IPS DF 4.7 (cell line): ENCODE results near the gene ST8SIA5.

Experiments used
- DNase-seq: peaks from one replicate; pipeline ENCODE4 v3.0.0-alpha.2; 2013; ENCODE audit warnings: low spot score; ENCODE audit errors: extremely low read depth

Gene ST8SIA5

DNA sequence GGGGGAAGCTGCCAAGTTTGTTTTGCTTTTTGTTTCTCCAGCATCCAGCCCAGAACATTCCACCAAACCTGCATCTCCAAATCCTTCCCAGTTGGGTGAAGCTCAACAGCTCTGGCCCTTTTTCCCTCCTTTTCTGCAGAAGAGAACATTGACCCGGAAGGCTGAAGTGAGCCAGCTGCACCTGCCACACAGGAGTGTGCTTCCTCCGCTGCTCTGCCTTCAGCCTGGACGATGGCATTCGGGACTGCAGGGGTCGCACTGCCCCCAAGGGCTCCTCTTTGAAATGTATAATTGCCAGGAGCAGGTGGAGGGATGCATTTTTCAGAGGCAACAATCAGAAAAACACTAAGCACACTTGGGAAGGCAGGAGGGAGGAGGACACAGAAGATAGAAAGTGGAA is 41.8 kb downstream of the ST8SIA5 start:
- DNase-seq, result no peak

DNA sequence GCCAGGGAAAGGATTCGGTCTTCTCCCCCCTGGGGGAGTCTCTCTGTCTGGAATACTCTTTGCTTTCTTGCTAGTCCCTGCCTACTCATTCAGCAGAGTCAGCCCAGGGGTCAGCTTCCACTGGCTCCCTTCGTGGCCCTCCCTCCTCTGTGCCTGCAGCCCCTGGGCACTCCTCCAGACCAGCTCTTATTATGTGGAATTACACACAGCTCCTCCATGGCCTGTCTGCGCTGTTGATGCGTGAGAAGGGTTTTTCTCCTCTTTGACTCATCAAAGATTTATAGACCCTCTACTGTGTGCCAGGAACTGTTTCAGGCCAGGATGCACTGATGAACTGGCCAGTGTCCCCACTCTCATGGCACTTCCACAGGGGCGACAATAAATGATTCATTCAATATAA is 44.4 kb downstream of the ST8SIA5 start:
- DNase-seq, result no peak

DNA sequence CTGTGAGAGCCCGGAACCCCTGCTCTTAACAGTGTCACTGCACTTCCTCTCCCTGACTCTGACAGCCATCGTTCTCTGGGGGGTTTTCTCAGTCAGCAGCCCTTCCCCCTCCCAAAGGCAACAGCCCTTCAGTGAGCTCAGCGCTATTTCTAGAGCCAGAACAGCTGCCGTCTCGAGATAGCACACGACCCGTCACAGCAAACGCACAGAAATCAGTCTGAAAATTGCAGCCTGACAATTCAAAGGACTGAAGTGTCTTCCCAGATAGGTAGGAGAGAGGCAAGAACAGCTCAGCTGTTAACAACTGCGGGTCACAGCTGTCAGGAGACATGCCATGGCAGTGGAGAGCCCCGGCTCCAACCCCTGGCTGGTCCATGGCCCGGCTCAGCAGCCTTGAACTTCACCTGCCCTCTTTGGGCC is 45.4 kb downstream of the ST8SIA5 start:
- DNase-seq, result no peak

DNA sequence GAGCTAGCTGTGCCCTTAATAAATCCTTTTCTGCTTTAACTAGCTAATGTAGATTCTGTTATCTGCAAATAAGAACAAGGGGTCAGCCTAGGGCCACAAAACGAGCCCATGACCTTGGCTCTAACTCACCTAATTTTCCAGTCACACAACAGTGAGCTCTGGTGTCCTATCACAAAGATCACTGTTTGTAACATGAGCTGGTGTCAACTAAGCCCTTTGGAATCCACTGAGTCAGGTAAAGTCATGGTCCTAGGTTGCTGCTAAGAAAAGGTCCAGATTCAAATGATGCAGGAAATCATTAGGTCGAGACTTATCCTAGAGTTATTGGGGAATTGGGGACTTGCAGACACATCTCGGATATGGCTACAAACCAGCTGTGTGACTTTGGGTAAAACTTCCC is 49.9 kb downstream of the ST8SIA5 start:
- DNase-seq, result no peak

GRCh38 chr18:46705521-46705920 is 51.3 kb downstream of the ST8SIA5 start:
- DNase-seq, result no peak

DNA sequence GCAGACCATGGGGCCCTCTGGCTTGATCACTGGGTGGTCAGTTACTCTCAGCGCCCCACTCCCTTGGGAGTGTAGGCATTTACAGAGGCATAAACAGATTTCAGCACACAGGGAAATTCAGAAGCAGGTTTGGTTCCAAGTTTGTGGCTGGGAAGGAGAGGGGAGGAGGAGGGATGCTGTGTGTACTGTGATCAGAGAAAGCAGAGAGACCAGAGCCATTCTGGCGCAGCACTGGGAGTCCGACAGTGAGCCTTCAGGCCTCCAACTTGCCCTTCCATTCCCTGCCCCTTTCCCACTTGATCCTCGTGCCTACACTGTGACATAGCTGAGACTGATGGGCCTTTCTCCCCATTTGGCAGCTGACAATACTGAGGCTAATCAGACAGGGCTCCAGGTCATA is 52.0 kb downstream of the ST8SIA5 start:
- DNase-seq, result no peak

DNA sequence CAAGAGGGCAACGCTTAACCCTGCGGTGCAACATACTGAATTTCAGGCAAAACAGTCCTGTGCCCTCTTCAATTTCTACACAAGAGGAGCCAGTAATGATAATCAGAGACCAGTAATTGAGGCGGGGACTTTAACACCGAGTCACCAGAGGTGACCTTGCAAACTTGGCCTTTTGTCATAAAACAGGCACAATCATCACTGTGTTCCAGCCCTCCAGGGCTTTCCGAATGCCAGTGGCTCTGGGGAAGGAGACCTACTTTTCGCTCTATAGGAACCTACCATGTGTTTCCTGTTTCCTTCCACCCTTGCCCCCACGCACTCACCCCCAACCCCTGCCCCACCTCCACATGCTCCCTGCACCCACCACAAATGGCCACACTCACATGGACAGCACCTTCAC is 52.7 kb downstream of the ST8SIA5 start:
- no peak for DNase-seq

DNA sequence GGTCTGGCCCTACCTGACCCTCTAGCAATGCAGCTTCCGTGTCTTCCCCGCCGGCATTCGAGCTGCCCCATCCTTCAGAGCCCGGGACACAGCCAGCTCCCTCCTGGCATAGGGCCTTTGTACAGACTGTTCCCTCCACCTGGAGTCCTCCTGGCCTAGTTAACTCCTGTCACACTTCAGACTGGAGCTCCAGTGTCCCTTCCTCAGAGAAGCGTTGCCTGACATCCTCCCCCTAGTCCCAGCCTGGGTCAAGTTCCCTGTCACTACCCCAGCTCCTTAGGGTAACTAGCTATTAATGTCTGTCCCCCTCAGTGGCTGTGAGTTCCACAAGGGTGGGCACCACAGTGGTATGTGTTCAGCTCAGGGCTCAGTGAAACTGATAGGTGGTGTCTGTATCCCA is 54.4 kb downstream of the ST8SIA5 start:
- no peak for DNase-seq

DNA sequence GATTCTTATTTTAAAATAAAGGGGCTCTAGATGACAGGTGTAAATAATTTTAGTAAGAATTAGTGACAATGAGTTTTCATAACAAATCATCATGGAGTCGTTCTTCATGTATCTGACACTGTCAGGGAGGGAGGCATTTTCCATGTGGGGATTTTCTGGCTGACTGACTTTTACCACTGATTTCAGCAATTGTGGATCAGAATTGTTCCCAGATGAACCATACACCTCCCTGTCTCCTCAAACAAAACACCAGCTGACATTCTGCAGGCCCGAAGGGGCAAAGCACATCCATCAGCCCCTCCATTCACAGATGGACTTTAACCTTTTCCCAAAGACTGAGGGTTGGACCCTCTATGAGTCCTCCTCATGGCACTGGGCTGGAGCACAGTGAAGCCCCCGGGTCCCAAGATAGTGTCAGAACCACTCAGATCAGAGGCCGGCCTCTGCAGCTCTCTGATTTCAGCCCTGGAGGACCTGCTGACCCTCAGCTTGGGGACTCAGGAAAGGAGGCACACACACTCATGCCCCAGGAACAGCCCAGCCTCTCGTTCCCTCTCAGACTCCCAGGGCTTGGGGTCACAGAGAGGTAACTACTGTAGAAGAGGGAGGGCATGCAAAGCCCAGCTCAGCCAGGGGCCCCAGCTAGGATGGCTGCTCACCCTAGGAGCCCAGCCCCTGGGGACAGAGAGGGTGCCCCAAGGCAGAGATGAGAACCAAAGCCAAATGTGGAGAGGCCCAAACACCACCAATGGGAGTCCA is 56.6 kb downstream of the ST8SIA5 start:
- no peak for DNase-seq

GRCh38 chr18:46696702-46697101 is 60.2 kb downstream of the ST8SIA5 start:
- DNase-seq, result no peak

- DNase-seq, result no peak
Observed at GRCh38 chr18:46696268-46696667, 60.6 kb downstream of the ST8SIA5 start.

GRCh38 chr18:46693996-46694395 is 62.9 kb downstream of the ST8SIA5 start:
- no peak for DNase-seq

GRCh38 chr18:46688853-46689525 is 67.9 kb downstream of the ST8SIA5 start:
- DNase-seq, result no peak

DNA sequence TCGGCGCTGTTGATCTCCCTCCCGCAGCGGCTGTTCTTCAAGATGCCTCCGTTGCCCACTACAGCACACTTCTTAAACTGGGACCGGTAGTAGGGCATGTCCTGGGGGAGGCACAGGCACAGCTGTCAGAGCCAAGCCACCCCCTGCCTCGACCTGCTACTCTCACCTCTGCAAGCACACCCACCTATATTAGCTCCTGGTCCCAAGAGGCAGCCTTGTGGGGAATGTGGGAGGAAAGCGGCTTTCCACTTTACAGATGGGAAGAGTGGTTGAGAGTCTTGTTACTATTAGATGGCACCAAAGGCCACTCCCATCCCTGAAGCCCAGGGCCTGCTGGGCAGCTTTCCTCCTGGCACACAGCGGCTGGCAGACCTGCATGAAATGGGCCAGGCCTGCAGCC is 70.7 kb downstream of the ST8SIA5 start:
- no peak for DNase-seq

DNA sequence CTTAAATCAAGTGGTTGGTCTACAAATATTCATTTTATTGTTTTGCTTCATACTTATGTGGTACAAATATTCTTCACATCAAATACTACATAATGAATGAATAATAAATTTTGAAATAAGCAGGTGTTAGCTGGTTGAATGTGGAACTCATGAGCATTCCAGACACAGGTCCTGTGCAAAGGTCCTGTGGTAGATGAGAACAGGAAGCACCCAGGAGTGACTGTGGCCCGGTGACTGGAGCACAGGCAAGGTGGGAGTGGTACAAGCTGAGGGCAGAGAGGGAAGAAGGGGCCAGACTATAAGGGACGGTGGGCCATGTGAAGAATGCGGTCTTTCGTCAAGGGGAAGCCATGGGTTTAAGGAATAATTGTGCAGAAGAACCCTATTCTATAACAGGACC is 73.6 kb downstream of the ST8SIA5 start:
- no peak for DNase-seq

DNA sequence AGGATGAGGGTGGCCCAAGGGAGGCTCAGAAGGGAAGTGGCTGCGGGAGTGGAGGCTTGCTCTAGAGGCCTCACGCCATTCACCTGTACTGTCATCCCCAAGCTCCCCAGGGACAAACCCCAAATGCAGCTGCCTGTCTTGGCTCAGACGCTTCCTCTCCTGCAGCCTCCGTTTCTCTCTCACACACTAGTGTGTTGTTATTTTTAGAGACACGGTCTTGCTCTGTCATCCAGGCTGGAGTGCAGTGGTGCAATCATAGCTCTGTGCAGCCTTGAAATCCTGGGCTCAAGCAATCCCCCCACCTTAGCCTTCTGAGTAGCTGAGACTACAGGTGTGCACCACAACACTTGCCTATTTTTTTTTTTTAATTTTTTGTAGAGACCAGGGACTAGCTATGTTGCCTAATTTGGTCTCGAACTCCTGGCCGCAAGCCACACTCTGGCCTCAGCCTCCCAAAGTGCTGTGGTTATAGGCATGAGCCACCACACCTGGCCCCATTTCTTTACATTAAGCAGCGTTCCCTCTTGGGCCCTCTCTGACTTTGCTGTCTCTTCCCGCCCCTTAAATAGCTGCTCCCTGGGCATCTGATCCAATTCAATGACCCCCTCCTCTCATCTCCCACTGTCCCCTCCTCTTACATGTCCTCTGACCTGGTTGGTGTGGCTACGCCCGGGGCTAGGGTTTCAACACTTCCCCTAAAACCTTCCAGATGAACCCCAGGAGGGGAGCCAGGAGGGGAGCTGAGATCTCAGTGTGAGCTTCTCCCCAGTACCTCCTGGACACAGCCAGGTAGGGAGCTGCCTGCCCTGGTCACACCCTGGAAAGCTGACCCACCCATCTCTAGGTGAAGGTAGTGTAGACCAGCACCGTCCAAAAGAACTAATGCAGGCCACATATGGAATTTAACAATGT is 75.8 kb downstream of the ST8SIA5 start:
- DNase-seq, result no peak

DNA sequence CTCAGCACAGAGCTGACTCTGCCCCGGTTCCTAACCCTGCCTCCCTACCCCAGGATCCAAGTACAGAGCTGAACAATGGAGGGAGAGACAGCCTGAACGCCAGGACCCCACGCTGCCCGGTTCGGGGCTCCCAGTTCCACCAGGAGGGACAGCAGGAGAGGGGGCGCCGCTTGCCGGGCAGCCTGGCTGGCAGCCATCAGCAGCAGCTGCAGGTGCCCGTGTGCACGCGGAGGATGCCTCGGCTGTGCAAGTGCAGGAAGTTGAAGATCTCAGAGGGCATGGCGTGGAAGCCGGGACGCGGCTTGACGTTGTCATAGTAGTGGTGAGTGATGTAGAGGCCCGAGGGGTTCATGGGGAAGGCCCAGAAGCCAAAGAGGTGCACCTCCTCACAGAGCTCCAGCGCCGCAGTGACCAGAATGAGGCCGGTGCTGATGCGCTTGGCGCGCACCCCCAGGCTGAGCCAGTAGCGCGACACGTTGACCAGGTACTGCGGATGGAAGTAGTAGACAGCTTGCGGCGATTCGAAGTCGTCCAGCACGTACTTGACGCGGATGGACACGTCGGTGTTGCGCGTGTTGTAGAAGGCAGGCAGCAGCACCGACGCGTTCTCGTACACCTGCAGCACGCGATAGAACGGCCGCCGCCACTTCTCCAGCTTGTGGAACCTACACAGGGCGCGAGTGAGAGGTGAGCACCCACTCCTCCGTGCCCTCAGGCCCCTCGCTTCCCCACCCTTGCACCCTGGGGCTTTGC is 76.8 kb downstream of the ST8SIA5 start:
- DNase-seq, result no peak

GRCh38 chr18:46678785-46679399 is 78.0 kb downstream of the ST8SIA5 start:
- DNase-seq, result no peak

DNA sequence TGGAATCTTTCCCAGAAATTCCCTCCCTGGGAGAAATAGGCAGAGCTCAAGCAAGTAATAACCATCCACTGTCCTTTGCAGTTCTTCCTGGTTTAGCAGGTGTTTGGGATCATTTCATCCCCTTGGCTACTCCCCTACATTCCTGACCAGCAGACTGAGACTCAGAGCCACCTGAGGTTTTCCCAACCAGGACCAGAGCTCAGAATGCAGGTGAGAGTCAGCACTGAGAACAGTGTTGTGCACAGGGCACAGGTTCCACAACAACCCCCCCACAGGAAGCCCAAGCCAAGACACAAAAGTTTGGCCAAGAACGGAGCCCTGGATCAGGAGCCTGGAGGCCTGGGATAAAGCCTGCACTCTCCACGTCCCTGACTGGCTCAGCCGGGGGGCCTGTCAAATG is 78.8 kb downstream of the ST8SIA5 start:
- no peak for DNase-seq

- no peak for DNase-seq
Observed at GRCh38 chr18:46677611-46678010, 79.2 kb downstream of the ST8SIA5 start.
